Fibroblast of the conjunctiva (primary cell): ENCODE data around the gene NDUFAB1.
"Not testable (repeated sequence)": the region's sequence is repeated elsewhere in the genome, so short reads cannot be mapped to it uniquely, and the experiment has no call there.

ENCODE experiments used
- DNase-seq: peaks from one replicate; pipeline ENCODE4 v3.0.0-alpha.2; 2010; ENCODE audit warnings: low read depth

Gene NDUFAB1

GRCh38 chr16:23554536-23554935 is 41.6 kb downstream of the NDUFAB1 start:
- DNase-seq, result no peak

- DNase-seq, result no peak
These were observed 44.0 kb downstream of the NDUFAB1 start for GRCh38 chr16:23552161-23552560.

DNA sequence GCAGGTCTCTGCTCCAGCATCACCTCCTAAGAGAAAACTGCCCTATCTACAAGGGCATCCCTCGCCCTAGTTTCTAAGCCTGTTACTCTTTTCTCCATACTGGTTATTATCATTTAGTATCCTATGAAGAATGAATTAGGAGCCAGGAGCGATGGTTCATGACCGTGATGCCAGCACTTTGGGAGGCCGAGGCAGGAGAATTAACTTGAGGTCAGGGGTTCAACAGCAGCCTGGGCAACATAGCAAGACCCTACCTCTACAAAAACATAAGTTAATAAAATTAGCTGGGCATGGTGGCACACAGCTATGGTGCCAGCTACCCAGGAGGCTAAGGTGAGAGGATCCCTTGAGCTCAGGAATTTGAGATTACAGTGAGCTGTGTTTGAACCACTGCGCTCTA is 46.2 kb downstream of the NDUFAB1 start:
- DNase-seq, result no peak

- no peak for DNase-seq
These were observed 51.7 kb downstream of the NDUFAB1 start for GRCh38 chr16:23544436-23544835.

GRCh38 chr16:23540817-23541178 is 55.3 kb downstream of the NDUFAB1 start:
- not testable (repeated sequence) for DNase-seq

DNA sequence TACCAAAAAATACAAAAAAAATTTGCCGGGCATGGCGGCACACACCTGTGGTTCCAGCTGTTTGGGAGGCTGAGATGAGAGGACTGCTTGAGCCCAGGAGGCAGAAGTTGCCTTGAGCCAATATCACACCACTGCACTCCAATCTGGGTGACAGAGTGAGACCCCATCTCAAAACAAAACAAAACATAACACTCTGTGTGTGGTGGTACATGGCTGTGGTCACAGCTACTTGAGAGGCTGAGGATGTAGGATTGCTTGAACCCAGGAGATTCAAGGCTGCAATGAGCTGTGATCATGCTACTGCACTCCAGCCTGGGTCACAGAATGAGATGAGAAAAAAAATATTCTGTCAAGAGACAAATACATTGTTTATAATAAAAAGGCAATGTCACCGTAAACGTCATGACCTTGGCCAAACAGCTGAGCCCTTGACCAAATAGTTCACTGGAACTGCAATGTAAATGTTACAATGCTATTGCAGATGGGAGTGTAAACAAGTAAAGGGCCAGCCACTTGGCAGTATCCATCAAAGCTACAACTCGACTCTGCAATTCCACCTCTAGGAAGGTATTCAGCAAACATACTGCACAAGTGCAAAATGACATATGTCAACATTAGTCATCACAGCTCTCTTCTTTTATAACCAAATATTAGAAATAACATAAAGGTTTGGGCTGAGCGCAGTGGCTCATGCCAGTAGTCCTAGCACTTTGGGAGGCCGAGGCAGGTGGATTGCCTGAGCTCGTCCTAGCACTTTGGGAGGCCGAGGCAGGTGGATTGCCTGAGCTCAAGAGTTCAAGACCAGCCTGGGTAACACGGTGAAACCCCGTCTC is 55.9 kb downstream of the NDUFAB1 start:
- DNase-seq, result no peak

DNA sequence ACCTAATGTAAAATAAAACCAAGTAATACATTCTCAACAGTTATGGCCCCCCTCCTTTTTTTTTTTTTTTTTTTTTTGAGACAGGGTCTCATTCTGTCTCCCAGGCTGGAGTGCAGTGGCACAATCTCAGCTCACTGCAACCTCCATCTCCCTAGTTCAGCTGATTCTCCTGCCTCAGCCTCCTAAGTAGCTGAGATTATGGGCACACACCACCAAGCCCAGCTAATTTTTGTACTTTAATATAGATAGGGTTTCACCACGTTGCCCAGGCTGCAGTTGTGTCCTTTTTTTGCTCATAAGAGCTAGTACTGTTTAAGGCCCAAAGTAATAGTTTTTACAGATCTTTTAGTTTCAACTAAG is 57.2 kb downstream of the NDUFAB1 start:
- DNase-seq, result no peak

GRCh38 chr16:23537390-23537789 is 58.7 kb downstream of the NDUFAB1 start:
- no peak for DNase-seq

- no peak for DNase-seq
These were observed 60.2 kb downstream of the NDUFAB1 start for GRCh38 chr16:23535901-23536300.

DNA sequence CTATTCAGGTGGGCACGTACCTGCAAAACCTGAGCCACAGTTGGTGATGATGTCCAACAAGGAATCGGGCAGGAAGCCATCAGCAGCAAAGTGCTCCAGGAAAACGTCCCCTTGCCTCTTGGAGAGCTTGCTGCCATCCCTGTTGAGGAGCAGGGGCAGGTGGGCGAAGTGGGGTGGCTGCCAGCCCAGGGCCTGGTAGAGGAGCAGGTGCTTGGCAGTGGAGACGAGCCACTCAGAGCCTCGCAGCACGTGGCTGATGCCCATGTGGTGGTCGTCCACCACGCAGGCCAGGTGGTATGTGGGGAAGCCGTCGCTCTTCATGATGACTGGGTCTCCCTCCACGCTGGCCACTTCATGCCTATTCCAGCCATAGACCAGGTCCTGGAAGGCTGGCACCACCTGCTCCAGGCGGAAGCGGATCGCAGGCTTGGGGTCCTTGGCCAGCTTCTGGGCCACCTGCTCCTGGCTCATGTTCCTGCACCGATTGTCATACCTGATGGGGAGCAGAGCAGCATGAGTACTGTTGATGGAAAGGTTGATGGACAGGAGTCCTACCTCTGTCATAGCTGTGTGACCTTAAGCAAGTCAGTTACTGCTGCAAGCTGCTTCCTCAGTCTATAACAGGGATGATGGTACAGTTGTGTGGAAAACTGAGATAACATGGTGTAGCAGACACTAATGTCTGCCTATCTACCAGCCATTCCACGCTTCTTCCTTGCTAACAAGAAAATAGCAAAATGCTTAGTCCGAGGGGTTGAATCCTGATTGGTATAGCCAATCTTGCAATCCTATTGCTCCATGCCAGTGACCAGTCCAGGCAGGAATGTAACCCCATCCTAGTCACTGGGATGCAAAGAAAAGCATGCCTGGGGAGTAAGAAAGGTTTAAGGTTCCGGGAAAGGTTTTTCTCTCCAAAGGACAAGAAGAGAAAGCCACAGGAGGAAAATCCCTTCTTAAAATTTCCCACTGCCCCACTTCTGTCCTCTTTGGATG is 61.0 kb downstream of the NDUFAB1 start:
- no peak for DNase-seq

GRCh38 chr16:23532448-23532847 is 63.7 kb downstream of the NDUFAB1 start:
- DNase-seq, result no peak
